B cell (primary cell): ENCODE results near the gene CFD. TPM values are rescaled to one million over a fixed set of nuclear protein-coding genes. Genes with fewer than 3 reads are reported as not detected.

Source experiments
- ATAC-seq: fragments of 200-7000 bp; cut with Tn5 transposase; one replicate; pipeline ENCODE4 v1.10.0; 2021; ENCODE audit warnings: low read depth, mild to moderate bottlenecking, moderate number of reproducible peaks, moderate library complexity
- CTCF ChIA-PET: fragments of 350-600 bp; sonication (Branson Sonifier 250); formaldehyde crosslinking; loops from one replicate; lab custom pipeline; 2021; ENCODE audit warnings: antibody characterized with exemption, inconsistent platforms; lab: Charles Lee
- POLR2A ChIA-PET: fragments of 350-600 bp; sonication (Branson Sonifier 250); formaldehyde crosslinking; loops from one replicate; lab custom pipeline; 2021; ENCODE audit warnings: antibody characterized with exemption; lab: Charles Lee
- DNase-seq: peaks from one replicate; pipeline ENCODE4 v3.0.0; 2013
- H2AFZ ChIP-seq: 2 replicates; pipeline ENCODE4 v1.6.1; 2012; ENCODE audit warnings: mild to moderate bottlenecking, low read depth, low read length; ENCODE audit not compliant: insufficient read depth, poor library complexity, severe bottlenecking
- H3K27ac ChIP-seq, 2 donors: 1 replicate in 1 of 2; 2 replicates in 1 of 2; pipeline ENCODE4 v1.5.1; 2012 to 2013; ENCODE audit warnings: low read length in 2 of 2, mild to moderate bottlenecking in 2 of 2, moderate library complexity in 1 of 2
- H3K27me3 ChIP-seq, 4 experiments: fragments of 200-600 bp in 1 of 4; sonication (generic) in 1 of 4; replicated peaks in 1 of 4; 1 replicate in 2 of 4; 2 replicates in 2 of 4; pipeline versions ENCODE4 v1.6.1 to v1.7.0; 2013 to 2016; ENCODE audit warnings: low read length in 3 of 4, mild to moderate bottlenecking in 2 of 4, mixed read lengths in 1 of 4, moderate library complexity in 1 of 4; ENCODE audit not compliant: insufficient read depth in 4 of 4, control insufficient read depth in 3 of 4; ENCODE audit errors: control extremely low read depth in 1 of 4
- H3K36me3 ChIP-seq, 2 experiments: replicated peaks in 1 of 2; 1 replicate in 1 of 2; 2 replicates in 1 of 2; pipeline versions ENCODE4 v1.6.1 to v1.7.1; 2013; ENCODE audit warnings: low read length in 1 of 2; ENCODE audit not compliant: insufficient read depth in 2 of 2, control insufficient read depth in 1 of 2; ENCODE audit errors: control extremely low read depth in 1 of 2, extremely low read depth in 1 of 2
- H3K4me1 ChIP-seq, 2 donors: fragments of 200-600 bp in 1 of 2; sonication (generic) in 1 of 2; 1 replicate in 1 of 2; 2 replicates in 1 of 2; pipeline versions ENCODE4 v1.5.1 to v1.6.1; 2013 to 2017; ENCODE audit warnings: low read length in 2 of 2; ENCODE audit not compliant: control insufficient read depth in 2 of 2, insufficient read depth in 2 of 2
- H3K4me2 ChIP-seq: replicated peaks from 2 replicates; pipeline ENCODE3; 2012; ENCODE audit warnings: mild to moderate bottlenecking, low read depth, low read length; ENCODE audit not compliant: poor library complexity, severe bottlenecking
- H3K4me3 ChIP-seq, 5 experiments: fragments of 200-600 bp in 1 of 5; sonication (generic) in 1 of 5; 1 replicate in 3 of 5; 2 replicates in 2 of 5; pipeline versions ENCODE4 v1.5.1 to v1.7.0; 2011 to 2016; ENCODE audit warnings: low read length in 4 of 5, mild to moderate bottlenecking in 4 of 5, low read depth in 2 of 5, control low read depth in 1 of 5, moderate library complexity in 1 of 5; ENCODE audit not compliant: insufficient read depth in 1 of 5; ENCODE audit errors: control extremely low read depth in 1 of 5, extremely low read depth in 1 of 5
- H3K79me2 ChIP-seq: fragments of 200-600 bp; sonication (generic); one replicate; pipeline ENCODE4 v1.6.0; 2016; ENCODE audit warnings: low read length; ENCODE audit not compliant: control insufficient read depth, insufficient read depth
- H3K9ac ChIP-seq: fragments of 200-600 bp; sonication (generic); 2 replicates; pipeline ENCODE4 v1.6.1; 2017; ENCODE audit warnings: mild to moderate bottlenecking, low read length, moderate library complexity
- H3K9me3 ChIP-seq, 3 donors: one replicate each; pipeline versions ENCODE4 v1.6.1 to v1.7.1; 2013; ENCODE audit warnings: low read length in 2 of 3; ENCODE audit not compliant: control insufficient read depth in 2 of 3, insufficient read depth in 1 of 3; ENCODE audit errors: control extremely low read depth in 1 of 3
- H4K20me1 ChIP-seq: 2 replicates; pipeline ENCODE4 v1.6.0; 2012; ENCODE audit warnings: mild to moderate bottlenecking, low read length; ENCODE audit not compliant: insufficient read depth, control insufficient read depth, poor library complexity, severe bottlenecking
- H3K27ac Mint-ChIP-seq: one replicate; pipeline ENCODE4 v1.8.0; 2021; ENCODE audit warnings: mixed read lengths
- H3K27me3 Mint-ChIP-seq: one replicate; pipeline ENCODE4 v1.8.0; 2021; ENCODE audit warnings: mixed read lengths
- H3K4me1 Mint-ChIP-seq: one replicate; pipeline ENCODE4 v1.8.0; 2021; ENCODE audit warnings: mixed read lengths
- H3K4me3 Mint-ChIP-seq: one replicate; pipeline ENCODE4 v1.8.0; 2021; ENCODE audit warnings: mixed read lengths
- H3K9me3 Mint-ChIP-seq: one replicate; pipeline ENCODE4 v1.8.0; 2022; ENCODE audit warnings: mixed read lengths; ENCODE audit not compliant: insufficient read depth
- CTCF ChIP-seq: fragments of 200-600 bp; IDR thresholded peaks from one replicate; pipeline ENCODE4 v1.8.0; 2022; ENCODE audit warnings: antibody characterized with exemption, mild to moderate bottlenecking
- EZH2 ChIP-seq: IDR thresholded peaks from 2 replicates; pipeline ENCODE4 v1.6.1; 2012; ENCODE audit warnings: borderline replicate concordance, low read depth, mild to moderate bottlenecking, moderate library complexity, low read length; ENCODE audit not compliant: insufficient read depth, poor library complexity, severe bottlenecking
- WGBS: methylation state at CpG from one replicate; pipeline ENCODE4 v1.1.5; 2013; ENCODE audit warnings: missing lambda C conversion rate; ENCODE audit not compliant: insufficient coverage; 5-methylcytosine and 5-hydroxymethylcytosine counted together
- intact Hi-C: fragments of 100-400 bp; cut with micrococcal nuclease; formaldehyde crosslinking; loops from one replicate; pipeline ENCODE4 v1.10.0; 2022
- polyA plus RNA-seq: library from polyadenylated mRNA; depleted of rRNA; stranded (reverse); fragments of >200 nt; gene quantifications from 2 replicates; pipeline ENCODE4 v1.2.3, GENCODE V29; 2012
- total RNA-seq, 2 donors: library from RNA; stranded (reverse); fragments of 120-200 nt in 1 of 2; gene quantifications; 1 replicate in 1 of 2; 2 replicates in 1 of 2; pipeline versions ENCODE4 v1.2.3 to v1.2.4, GENCODE V29; 2013 to 2022

The CFD gene
- total and polyA plus RNA-seq, 2 donors (not counting 1 experiment from before 2014, with no cell fraction given), result 0.79 to 6.6 TPM

- Histone ChIP-seq H3K4me2 (no peak overlapping the region), H2AFZ (no peak overlapping the region), H4K20me1 (peaks cover 7% of the 10 kb centered on the region), H3K27me3 (no peaks in the 10 kb centered on the region), H3K79me2 (no peaks in the 10 kb centered on the region), H3K9me3 (peaks cover 0 to 2% (median 0%) of the 10 kb centered on the region in 3 donors), H3K4me3 (no peak overlapping the region), H3K36me3 (peaks cover 0 to 17% of the 10 kb centered on the region in 2 experiments), H3K4me1 (peaks cover 8 to 20% of the 10 kb centered on the region in 2 donors), H3K27ac (no peak overlapping the region), H3K9ac (no peak overlapping the region)
- intact Hi-C loops, result no loop called here
- TF ChIP-seq EZH2, result no peak
- no peak for TF ChIP-seq CTCF
- Mint-ChIP-seq H3K27ac (no peak overlapping the region), H3K9me3 (no peaks in the 10 kb centered on the region), H3K4me3 (no peak overlapping the region), H3K4me1 (peaks cover 12% of the 10 kb centered on the region), H3K27me3 (no peaks in the 10 kb centered on the region)
- POLR2A ChIA-PET, result no interaction called here
- ATAC-seq (no peak), DNase-seq (no peak)
- CTCF ChIA-PET, result no interaction called here
- WGBS, result 94% methylated on average over 23 of the region's 29 CpGs
Measured at GRCh38 chr19:869245-870177, 10.0 kb downstream of the CFD start.

GRCh38 chr19:870314-870713 lies 10.8 kb downstream of the CFD start:
- intact Hi-C loops, result no loop called here
- POLR2A ChIA-PET, result no interaction called here
- CTCF ChIA-PET, result no interaction called here

More at GRCh38 chr19:870314-870713, 10.8 kb downstream of the CFD start:
- ATAC-seq (no peak), DNase-seq (no peak)
- Histone ChIP-seq H2AFZ (no peak overlapping the region), H3K27ac (no peak overlapping the region), H3K79me2 (no peaks in the 10 kb centered on the region), H3K4me2 (no peak overlapping the region), H3K9me3 (peaks cover 0 to 4% (median 0%) of the 10 kb centered on the region in 3 donors), H3K9ac (no peak overlapping the region), H3K4me1 (peaks cover 8 to 16% of the 10 kb centered on the region in 2 donors), H3K27me3 (no peaks in the 10 kb centered on the region), H3K36me3 (peaks cover 0 to 17% of the 10 kb centered on the region in 2 experiments), H3K4me3 (no peak overlapping the region), H4K20me1 (peaks cover 7% of the 10 kb centered on the region)
- no peak overlapping the region for H3K27ac Mint-ChIP-seq
- WGBS, result 98% methylated on average over 6 of the region's 8 CpGs
- H3K9me3 Mint-ChIP-seq, result no peaks in the 10 kb centered on the region
- peaks cover 9% of the 10 kb centered on the region for H3K4me1 Mint-ChIP-seq
- TF ChIP-seq EZH2 (no peak), CTCF (no peak)
- H3K4me3 Mint-ChIP-seq, result no peak overlapping the region
- H3K27me3 Mint-ChIP-seq, result no peaks in the 10 kb centered on the region
